H1 (cell line): Measurements from ENCODE around the gene PSG7. TPM values are rescaled to one million over a fixed set of nuclear protein-coding genes. Genes with fewer than 3 reads are reported as not detected.
"Not testable (repeated sequence)": the region's sequence is repeated elsewhere in the genome, so short reads cannot be mapped to it uniquely, and the experiment has no call there.

Source experiments
- CTCF ChIA-PET: fragments of 300-600 bp; sonication (Branson Sonifier 250); formaldehyde crosslinking; loops from one replicate; lab custom pipeline; 2021; ENCODE audit not compliant: partially characterized antibody; lab: Charles Lee
- POLR2A ChIA-PET: fragments of 300-600 bp; sonication (Branson Sonifier 250); formaldehyde crosslinking; loops from one replicate; lab custom pipeline; 2021; ENCODE audit warnings: inconsistent platforms; ENCODE audit not compliant: partially characterized antibody; lab: Charles Lee
- DNase-seq, 2 experiments: peaks; one replicate each; pipeline versions ENCODE4 v3.0.0 to v3.0.0-alpha.2; 2010 to 2022; ENCODE audit warnings: low spot score in 2 of 2, low read depth in 1 of 2, mixed read lengths in 1 of 2
- FAIRE-seq: peaks from 2 replicates; lab custom pipeline; 2011; peaks lifted over from hg19 to GRCh38; lab: Jason Lieb, UNC
- H2AFZ ChIP-seq: 2 replicates; pipeline ENCODE4 v1.8.1; 2012; ENCODE audit warnings: low read length, inconsistent platforms
- H2AK5ac ChIP-seq: 2 replicates; pipeline ENCODE4 v1.6.1; 2013; ENCODE audit warnings: low read depth, low read length
- H2BK120ac ChIP-seq: replicated peaks from 2 replicates; pipeline ENCODE3; 2013; ENCODE audit warnings: low read depth, low read length, inconsistent platforms
- H2BK12ac ChIP-seq: 2 replicates; pipeline ENCODE4 v1.6.1; 2013; ENCODE audit warnings: low read depth, low read length
- H2BK15ac ChIP-seq: 2 replicates; pipeline ENCODE4 v1.6.1; 2013; ENCODE audit warnings: low read length
- H2BK20ac ChIP-seq: 2 replicates; pipeline ENCODE4 v1.6.1; 2013; ENCODE audit warnings: low read length
- H2BK5ac ChIP-seq: 2 replicates; pipeline ENCODE4 v1.6.1; 2013; ENCODE audit warnings: low read depth, low read length
- H3K14ac ChIP-seq: 2 replicates; pipeline ENCODE4 v1.6.1; 2013; ENCODE audit warnings: inconsistent platforms; ENCODE audit not compliant: insufficient read length
- H3K18ac ChIP-seq: 2 replicates; pipeline ENCODE4 v1.6.1; 2013; ENCODE audit warnings: low read length; ENCODE audit errors: extremely low read depth
- H3K23ac ChIP-seq: 2 replicates; pipeline ENCODE4 v1.6.1; 2013; ENCODE audit warnings: inconsistent platforms; ENCODE audit not compliant: insufficient read length
- H3K23me2 ChIP-seq: 2 replicates; pipeline ENCODE4 v1.6.1; 2013; ENCODE audit warnings: low read depth, low read length
- H3K27ac ChIP-seq: 2 replicates; pipeline ENCODE4 v1.6.1; 2011; ENCODE audit warnings: low read depth, low read length, inconsistent platforms
- H3K27me3 ChIP-seq, 4 experiments: replicated peaks in 1 of 4; 1 replicate in 1 of 4; 2 replicates in 3 of 4; pipeline versions ENCODE4 v1.6.1 to v1.8.1; 2011 to 2013; ENCODE audit warnings: low read length in 3 of 4, mild to moderate bottlenecking in 3 of 4, inconsistent platforms in 2 of 4, mixed read lengths in 2 of 4, moderate library complexity in 1 of 4; ENCODE audit not compliant: control insufficient read depth in 3 of 4, insufficient read depth in 3 of 4; ENCODE audit errors: extremely low read depth in 1 of 4
- H3K36me3 ChIP-seq, 4 experiments: 2 replicates each; pipeline versions ENCODE4 v1.6.1 to v1.8.1; 2011 to 2013; ENCODE audit warnings: mild to moderate bottlenecking in 4 of 4, low read length in 3 of 4, moderate library complexity in 2 of 4, control low read depth in 1 of 4, inconsistent platforms in 1 of 4; ENCODE audit not compliant: insufficient read depth in 4 of 4, control insufficient read depth in 2 of 4
- H3K4ac ChIP-seq: replicated peaks from 2 replicates; pipeline ENCODE3; 2013; ENCODE audit warnings: low read length, low read depth, mixed read lengths, inconsistent platforms; ENCODE audit not compliant: insufficient read length
- H3K4me1 ChIP-seq, 4 experiments: replicated peaks in 1 of 4; 1 replicate in 1 of 4; 2 replicates in 3 of 4; pipeline versions ENCODE4 v1.6.1 to v1.8.1; 2011 to 2013; ENCODE audit warnings: low read length in 3 of 4, inconsistent platforms in 2 of 4, mixed read lengths in 1 of 4; ENCODE audit not compliant: insufficient read depth in 4 of 4, control insufficient read depth in 3 of 4
- H3K4me2 ChIP-seq, 2 experiments: 2 replicates each; pipeline versions ENCODE4 v1.6.1 to v1.8.1; 2011 to 2013; ENCODE audit warnings: low read depth in 2 of 2, low read length in 2 of 2, control low read depth in 1 of 2, inconsistent platforms in 1 of 2, mild to moderate bottlenecking in 1 of 2; ENCODE audit not compliant: insufficient read depth in 1 of 2
- H3K4me3 ChIP-seq, 4 experiments: fragments of 200-600, 300-600 bp in 1 of 4; sonication (generic), shearing (Covaris generic), sonication (Bioruptor Twin) in 1 of 4; 2 replicates each; pipeline versions ENCODE4 v1.5.1 to v1.8.1; 2011 to 2016; ENCODE audit warnings: low read length in 4 of 4, low read depth in 3 of 4, control low read depth in 2 of 4, inconsistent platforms in 2 of 4, mild to moderate bottlenecking in 2 of 4, mixed read lengths in 1 of 4, moderate library complexity in 1 of 4; ENCODE audit not compliant: insufficient read depth in 2 of 4; ENCODE audit errors: extremely low read depth in 1 of 4
- H3K56ac ChIP-seq: replicated peaks from 2 replicates; pipeline ENCODE3; 2013; ENCODE audit warnings: low read depth, mild to moderate bottlenecking, mixed read lengths, low read length, inconsistent platforms; ENCODE audit not compliant: insufficient read length
- H3K79me1 ChIP-seq: 2 replicates; pipeline ENCODE4 v1.6.1; 2013; ENCODE audit warnings: low read depth, low read length, control low read depth
- H3K79me2 ChIP-seq, 2 experiments: 2 replicates each; pipeline versions ENCODE4 v1.6.1 to v1.8.1; 2012 to 2013; ENCODE audit warnings: low read length in 2 of 2, mild to moderate bottlenecking in 2 of 2, inconsistent platforms in 1 of 2; ENCODE audit not compliant: insufficient read depth in 2 of 2, control insufficient read depth in 1 of 2
- H3K9ac ChIP-seq, 4 experiments: replicated peaks in 1 of 4; 1 replicate in 1 of 4; 2 replicates in 3 of 4; pipeline versions ENCODE4 v1.6.1 to v1.8.1; 2011 to 2013; ENCODE audit warnings: low read depth in 3 of 4, low read length in 3 of 4, control low read depth in 2 of 4, mild to moderate bottlenecking in 2 of 4, moderate library complexity in 2 of 4, inconsistent platforms in 1 of 4; ENCODE audit errors: extremely low read depth in 1 of 4
- H3K9me3 ChIP-seq, 2 experiments: 2 replicates each; pipeline versions ENCODE4 v1.6.1 to v1.8.1; 2012 to 2013; ENCODE audit warnings: mild to moderate bottlenecking in 2 of 2, moderate library complexity in 2 of 2, control low read depth in 1 of 2, inconsistent platforms in 1 of 2, low read depth in 1 of 2, low read length in 1 of 2, mixed read lengths in 1 of 2; ENCODE audit not compliant: insufficient read depth in 2 of 2
- H4K20me1 ChIP-seq, 2 experiments: replicated peaks in 1 of 2; 2 replicates each; pipeline versions ENCODE3 to v1.8.1; 2011 to 2013; ENCODE audit warnings: inconsistent platforms in 2 of 2, low read length in 2 of 2, mild to moderate bottlenecking in 1 of 2; ENCODE audit not compliant: insufficient read depth in 2 of 2, control insufficient read depth in 1 of 2
- H4K5ac ChIP-seq: 2 replicates; pipeline ENCODE4 v1.6.1; 2013; ENCODE audit warnings: low read length, low read depth, mixed read lengths, inconsistent platforms; ENCODE audit not compliant: insufficient read length
- H4K8ac ChIP-seq: 2 replicates; pipeline ENCODE4 v1.8.0; 2013; ENCODE audit warnings: mild to moderate bottlenecking, moderate library complexity, low read length, inconsistent platforms; ENCODE audit not compliant: insufficient read depth; ENCODE audit errors: extremely low read depth
- H4K91ac ChIP-seq: replicated peaks from 2 replicates; pipeline ENCODE3; 2013; ENCODE audit warnings: low read length, mixed read lengths, inconsistent platforms; ENCODE audit not compliant: insufficient read length
- WGBS, 2 experiments: shearing (Covaris generic) in 1 of 2; methylation state at CpG; one replicate each; pipeline versions ENCODE4 v1.1.6 to v1.1.7; 2013 to 2015; ENCODE audit warnings: low lambda C conversion rate in 2 of 2, mixed read lengths in 2 of 2, inconsistent platforms in 1 of 2, low coverage in 1 of 2, missing lambda C conversion rate in 1 of 2; ENCODE audit not compliant: insufficient replicate concordance in 2 of 2, insufficient coverage in 1 of 2, insufficient read length in 1 of 2; ENCODE audit errors: extremely low coverage in 1 of 2, missing lambda C conversion rate in 1 of 2; 5-methylcytosine and 5-hydroxymethylcytosine counted together
- polyA plus RNA-seq, 7 experiments: library from polyadenylated mRNA; depleted of rRNA in 3 of 7; stranded (reverse) in 5 of 7; unstranded in 2 of 7; fragments of >200 nt in 5 of 7; fragments of 200-250 nt in 2 of 7; gene quantifications; 1 replicate in 5 of 7; 2 replicates in 1 of 7; 4 replicates in 1 of 7; pipeline versions ENCODE4 v1.2.1 to v1.2.3, GENCODE V29; 2011 to 2013; ENCODE audit warnings: missing spikeins in 2 of 7, mixed read lengths in 2 of 7
- total RNA-seq: library from RNA; stranded (reverse); fragmentation: NEBNext Ultra II Directional; extraction: Animal tissue kit (Norgen Biotek cat#: 25700); gene quantifications from 2 replicates; pipeline ENCODE4 v1.2.1, GENCODE V29; 2021

The PSG7 gene
- total and polyA plus RNA-seq, 2 of the 8 experiments (the other 6 are each of a cell fraction or from before 2014, with no cell fraction given) = not detected

DNA sequence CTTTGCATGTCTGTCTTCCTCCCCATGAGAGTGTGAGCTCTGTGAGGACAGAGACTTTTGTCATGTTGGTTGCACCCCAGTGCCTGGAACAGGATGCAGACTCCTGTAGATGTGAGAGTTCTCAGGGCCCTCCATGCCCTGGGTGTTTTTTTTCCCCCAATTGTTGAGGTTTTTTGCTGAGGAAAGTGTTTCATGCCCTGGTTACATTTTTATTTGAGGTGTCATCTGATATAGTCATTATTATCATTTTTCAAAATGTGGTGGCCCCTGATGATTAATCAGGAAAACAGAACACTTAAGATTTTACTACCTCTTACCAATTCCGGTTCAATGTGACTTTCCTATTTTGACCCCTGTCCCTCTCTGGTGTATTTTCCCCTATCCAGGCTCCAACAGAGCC, 20.1 kb downstream of the PSG7 start:
- H3K4me2 ChIP-seq, H3K4ac ChIP-seq, H4K8ac ChIP-seq, H4K20me1 ChIP-seq, H3K27ac ChIP-seq, H3K23ac ChIP-seq, H3K4me3 ChIP-seq, H3K56ac ChIP-seq, H2BK15ac ChIP-seq, H3K9ac ChIP-seq, H2BK12ac ChIP-seq, CTCF ChIA-PET, POLR2A ChIA-PET, H3K27me3 ChIP-seq, H3K4me1 ChIP-seq, H3K79me2 ChIP-seq, DNase-seq, H2AK5ac ChIP-seq, H3K36me3 ChIP-seq, H3K18ac ChIP-seq, H3K23me2 ChIP-seq, FAIRE-seq, H2BK120ac ChIP-seq, H2BK5ac ChIP-seq, H4K5ac ChIP-seq, H2BK20ac ChIP-seq, H3K14ac ChIP-seq, H4K91ac ChIP-seq, H2AFZ ChIP-seq, H3K79me1 ChIP-seq: not testable (repeated sequence)
- 75% methylated on average over 1 of the region's 1 CpG; no CpG with 5 or more reads in 1 of the 2 experiments for WGBS, 2 experiments
- H3K9me3 ChIP-seq = peaks cover 29 to 72% of the 10 kb centered on the region in 2 experiments

DNA sequence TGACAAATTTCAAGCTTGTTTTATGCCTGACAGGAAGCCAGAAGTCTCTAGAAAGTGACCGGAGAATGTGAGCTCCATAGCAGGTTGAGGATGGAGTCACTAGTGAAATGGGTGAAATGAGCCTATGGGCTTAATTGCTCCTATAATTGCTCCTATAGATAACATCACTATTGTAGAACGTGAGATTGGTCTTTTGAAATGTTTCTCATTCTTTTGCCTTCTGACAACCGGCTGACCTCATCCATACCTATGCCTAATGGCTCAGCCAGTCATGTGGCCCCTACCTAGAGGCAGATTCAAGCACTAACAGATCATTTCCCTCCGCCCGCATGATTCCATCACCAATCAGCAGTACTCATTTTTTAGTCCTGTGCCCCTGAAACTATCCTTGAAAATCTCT, 23.5 kb downstream of the PSG7 start:
- H3K36me3 ChIP-seq, H3K4me1 ChIP-seq, H3K79me1 ChIP-seq, H3K23ac ChIP-seq, H3K23me2 ChIP-seq, H2AK5ac ChIP-seq, POLR2A ChIA-PET, H3K4me3 ChIP-seq, H4K91ac ChIP-seq, H2BK15ac ChIP-seq, H3K79me2 ChIP-seq, CTCF ChIA-PET, DNase-seq, H3K56ac ChIP-seq, H3K4me2 ChIP-seq, H3K14ac ChIP-seq, H2BK120ac ChIP-seq, H2BK5ac ChIP-seq, FAIRE-seq, H2BK20ac ChIP-seq, H2AFZ ChIP-seq, H3K9ac ChIP-seq, H3K27ac ChIP-seq, H3K18ac ChIP-seq, H4K20me1 ChIP-seq, H3K27me3 ChIP-seq, H4K8ac ChIP-seq, H3K4ac ChIP-seq, H2BK12ac ChIP-seq, H4K5ac ChIP-seq: not testable (repeated sequence)
- WGBS, 2 experiments = 73% methylated on average over 5 of the region's 5 CpGs; no CpG with 5 or more reads in 1 of the 2 experiments
- H3K9me3 ChIP-seq = peaks cover 40 to 84% of the 10 kb centered on the region in 2 experiments
